Epidermal melanocyte (primary cell): Measurements from ENCODE around the gene TNS3.

ENCODE experiments used
- DNase-seq: peaks from one replicate; pipeline ENCODE4 v3.0.0; 2011; ENCODE audit warnings: low spot score; ENCODE audit not compliant: insufficient read length

Gene TNS3

DNA sequence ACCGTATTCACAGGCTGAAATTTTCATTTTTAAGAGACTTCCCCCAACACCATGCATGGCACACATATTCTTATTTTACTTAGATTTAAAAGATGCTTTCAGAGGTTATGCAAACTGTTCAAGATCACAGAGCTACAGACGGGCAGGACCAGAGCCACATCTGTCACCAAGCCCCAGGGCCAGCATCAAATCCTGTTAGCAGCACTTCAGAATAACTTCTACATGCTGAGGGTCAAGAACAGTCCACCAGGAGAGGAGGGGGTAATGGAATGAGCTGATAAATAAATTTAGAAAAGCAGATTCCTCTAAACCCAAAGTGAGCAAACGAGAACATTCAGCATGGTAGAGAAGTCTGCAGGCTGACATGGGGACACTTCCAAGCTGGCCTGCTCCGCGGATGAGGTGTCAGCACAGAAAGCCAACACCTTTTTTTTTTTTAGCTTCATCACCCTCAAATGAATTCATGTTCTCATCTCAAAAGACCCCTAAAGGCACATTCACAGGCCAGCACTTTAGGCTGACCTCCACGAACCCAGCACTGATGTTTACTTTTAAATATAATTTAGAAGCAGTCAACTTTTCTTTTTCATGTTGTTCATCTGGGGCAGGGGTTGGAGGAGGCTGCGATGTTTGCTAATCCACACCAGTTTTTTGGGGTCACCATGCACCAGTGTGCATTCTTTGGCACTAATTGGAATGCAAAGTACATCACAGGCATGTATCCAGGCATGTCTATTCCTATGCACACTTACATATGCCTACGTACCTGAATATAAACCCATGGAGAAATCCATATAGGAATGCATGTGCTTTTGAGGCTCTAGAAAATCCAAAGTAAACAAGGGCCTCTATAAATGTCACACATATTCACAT lies 249.0 kb downstream of the TNS3 start:
- DNase-seq, result no peak

DNA sequence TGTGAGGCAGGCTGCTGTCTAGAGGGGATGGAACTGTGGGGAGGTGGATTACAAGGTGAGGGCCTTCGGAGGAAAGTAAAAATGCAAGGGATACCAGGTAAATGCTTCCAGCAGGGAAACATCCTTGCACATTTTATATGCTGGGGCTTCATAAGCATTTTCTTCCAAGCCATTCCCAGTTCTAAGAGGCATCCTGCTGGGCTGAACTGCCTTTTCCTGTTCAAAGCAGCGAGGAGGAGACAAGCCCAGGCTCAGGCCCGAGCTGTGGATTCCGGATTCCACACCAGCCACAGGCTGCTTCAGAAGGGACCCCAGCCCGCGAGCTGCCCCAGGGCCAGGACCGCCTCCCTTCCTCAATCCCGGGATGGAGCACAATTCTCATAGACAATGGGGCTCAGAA lies 249.7 kb downstream of the TNS3 start:
- DNase-seq, result no peak

DNA sequence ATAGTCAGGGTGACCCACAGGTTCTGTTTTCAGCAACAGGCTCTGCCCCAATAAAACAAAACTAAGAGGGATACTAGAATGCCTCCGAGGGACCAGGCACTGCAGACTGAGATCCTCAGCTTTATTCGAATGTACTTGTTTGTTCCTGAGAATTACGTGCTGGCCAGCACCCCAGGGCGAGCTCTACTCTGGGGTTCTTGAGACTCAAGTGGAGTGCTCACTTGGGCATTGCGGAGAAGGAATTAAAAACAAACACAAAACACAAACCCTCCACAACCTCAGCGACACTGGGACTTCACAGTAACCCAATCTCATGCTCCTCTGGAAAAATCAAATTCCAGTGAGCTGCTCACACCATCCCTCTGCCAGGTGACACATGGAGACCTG lies 250.7 kb downstream of the TNS3 start:
- DNase-seq, result no peak

DNA sequence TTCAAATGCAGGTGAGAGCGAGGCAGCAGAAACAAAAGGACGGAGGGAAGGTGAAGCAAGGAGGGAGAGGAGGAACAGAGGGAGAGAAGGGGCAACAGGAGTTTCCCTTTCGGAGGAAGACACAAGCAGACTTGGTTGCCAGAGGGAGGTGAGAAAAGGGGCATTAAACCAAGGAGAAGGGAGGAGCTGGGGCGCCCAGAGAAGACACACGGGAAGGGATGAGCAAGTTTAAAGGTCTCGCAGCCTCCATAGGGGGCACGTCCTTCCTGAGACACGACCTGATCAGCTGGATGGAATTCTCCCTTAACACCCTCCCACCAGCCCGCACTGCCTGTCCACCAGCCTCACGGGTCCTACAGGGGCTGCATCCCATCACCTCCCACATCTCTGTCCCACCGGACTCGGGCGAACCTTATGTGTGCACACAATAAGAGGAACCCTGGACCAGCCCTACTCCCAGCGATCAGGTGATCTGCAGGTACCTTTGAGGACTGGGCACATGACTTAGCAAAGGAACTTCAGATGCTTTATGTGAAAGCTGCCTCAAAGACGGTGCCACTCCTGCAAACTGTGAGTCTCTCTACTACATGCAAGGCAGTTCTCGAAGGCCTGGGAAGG lies 251.2 kb downstream of the TNS3 start:
- DNase-seq, result no peak

DNA sequence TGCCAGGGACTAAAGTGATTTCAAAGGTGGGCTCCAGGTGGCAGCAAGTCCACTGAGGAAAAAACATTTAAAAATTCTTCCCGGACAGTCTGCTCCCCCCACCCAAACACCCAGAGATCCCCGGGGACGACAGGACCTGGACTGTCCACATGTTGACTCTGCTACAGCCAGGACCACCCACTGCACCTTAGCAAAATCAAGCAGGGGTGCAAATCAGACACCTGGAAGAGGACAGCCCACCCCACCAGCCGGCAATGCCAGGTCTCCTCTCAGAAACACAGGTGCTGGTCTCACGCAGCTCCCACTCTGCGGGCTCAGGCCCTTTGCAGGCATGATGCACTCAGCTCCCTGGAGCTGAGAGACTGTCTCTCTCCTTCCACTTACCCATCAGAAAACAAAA lies 251.9 kb downstream of the TNS3 start:
- no peak for DNase-seq

DNA sequence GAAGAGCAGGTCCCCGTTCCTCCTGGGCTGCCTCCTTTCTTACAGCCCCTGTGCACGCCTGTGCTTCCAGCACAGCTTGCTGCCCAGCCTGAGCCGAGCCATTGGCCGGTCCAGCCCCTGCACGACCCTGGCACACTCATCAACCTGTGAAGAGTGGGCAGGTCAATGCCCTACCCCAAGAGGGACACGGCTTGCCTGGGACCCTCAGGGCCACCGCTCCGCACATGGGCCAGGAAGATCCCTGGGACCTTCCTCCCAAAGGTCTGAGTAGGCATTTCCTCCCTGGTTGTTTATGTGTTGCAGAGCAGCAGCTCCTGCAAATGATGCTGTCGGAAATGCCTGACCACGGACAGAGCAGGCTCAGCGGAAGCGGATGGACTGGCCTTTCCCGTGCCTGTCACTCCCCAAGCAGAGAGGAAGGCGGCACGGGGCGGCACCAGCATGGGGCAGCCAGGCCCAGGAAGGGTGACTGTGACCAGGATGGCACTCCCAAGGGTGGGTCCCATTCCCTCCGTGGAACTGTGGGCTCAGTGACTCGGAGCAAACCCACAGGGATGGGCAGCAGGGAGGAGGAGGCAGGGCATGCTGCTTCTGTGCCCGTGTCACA lies 252.5 kb downstream of the TNS3 start:
- DNase-seq, result no peak

DNA sequence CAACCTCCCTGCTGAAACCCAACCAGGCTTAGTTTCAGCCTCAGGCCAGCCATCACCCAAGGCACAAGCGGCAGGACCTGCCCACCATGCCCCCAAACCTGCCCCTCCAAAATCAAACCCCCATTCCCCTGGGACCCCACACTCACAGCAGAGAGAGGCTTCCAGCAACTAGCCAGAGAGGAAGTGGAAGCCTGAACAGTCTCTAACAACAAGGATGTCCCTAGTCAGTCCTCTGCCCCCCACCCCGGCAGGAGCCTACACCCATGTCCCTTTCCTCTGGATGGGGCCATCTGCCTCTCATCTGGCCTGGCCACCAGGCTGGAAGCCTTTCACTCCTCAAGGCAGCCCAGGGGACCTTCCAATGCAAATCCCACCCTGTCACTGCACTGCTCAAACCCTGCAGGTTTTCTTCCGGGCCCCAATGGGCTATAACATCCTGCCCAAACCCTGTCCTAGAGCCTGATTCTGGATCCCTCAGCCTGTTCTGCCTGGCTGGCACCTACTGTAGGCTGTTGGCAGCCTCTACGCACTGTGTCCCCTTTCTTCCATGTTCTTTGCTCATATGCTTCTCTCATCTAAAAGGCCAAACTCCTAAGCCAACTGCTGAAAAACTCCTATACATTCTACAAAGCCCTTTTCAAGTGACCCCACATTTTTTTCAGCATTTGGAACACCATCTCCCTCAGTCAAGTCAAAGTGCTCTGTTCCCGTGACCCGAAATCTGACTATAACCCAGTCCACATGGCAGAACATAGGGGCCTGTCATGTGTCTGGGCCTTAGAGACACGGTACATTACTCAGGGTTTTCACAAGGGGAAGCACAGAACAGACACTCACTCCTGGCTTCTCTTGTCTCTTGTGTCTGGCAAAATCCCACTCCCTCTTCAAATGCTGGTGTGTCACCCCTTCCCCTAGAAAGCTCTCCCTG lies 253.3 kb downstream of the TNS3 start:
- no peak for DNase-seq

DNA sequence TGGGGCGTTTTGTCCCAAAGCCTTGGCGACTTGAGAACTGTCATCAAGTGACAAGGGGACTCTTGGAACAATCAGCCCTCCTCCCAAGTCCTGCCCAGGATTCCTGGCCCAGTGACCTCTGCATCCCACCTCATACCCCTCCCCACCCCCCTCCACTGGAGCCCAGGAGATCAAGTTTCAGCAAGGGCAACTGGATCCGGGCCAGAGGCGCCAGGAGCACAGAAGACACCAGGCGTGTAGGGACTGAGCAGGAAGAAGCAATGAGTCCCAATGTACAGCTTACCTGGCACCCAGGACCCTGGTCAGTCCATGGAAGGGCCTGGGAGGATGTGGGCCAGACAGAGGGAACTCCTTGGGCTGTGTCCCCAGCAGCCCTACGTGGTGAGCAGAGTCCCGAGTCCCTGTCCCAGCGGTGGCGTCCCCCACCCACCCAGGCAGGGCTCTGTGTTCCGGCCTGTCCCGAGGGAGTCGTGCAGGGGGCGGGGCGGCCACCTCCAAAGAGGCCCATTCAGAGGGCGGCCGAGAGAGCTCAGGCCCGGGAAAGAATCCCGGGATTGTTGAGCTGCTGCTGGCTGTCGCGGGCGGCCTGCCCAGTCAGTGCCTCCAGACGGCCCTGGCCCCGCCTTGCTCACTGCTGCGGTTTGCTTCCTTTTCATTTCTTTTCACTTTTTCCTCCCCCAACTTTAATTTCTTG lies 254.1 kb downstream of the TNS3 start:
- DNase-seq, result peak; percentile 66

DNA sequence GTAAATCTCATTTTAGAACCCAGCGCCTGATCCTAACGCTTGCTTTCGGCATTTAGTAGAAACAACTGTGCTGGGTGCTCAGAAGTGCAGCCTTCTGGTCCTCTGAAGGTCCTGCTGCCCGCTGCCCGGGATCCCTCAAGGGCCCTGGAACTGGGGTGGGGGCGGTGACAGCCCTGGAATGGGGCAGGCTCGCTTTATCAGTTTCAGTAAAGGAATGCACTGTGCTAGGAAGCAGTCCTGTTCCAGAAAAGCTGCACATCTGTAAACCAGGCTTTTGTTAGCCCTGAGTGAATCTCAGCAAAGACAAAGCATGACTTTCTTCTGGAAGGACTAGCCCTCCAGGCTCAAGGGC lies 254.6 kb downstream of the TNS3 start:
- DNase-seq, result no peak

DNA sequence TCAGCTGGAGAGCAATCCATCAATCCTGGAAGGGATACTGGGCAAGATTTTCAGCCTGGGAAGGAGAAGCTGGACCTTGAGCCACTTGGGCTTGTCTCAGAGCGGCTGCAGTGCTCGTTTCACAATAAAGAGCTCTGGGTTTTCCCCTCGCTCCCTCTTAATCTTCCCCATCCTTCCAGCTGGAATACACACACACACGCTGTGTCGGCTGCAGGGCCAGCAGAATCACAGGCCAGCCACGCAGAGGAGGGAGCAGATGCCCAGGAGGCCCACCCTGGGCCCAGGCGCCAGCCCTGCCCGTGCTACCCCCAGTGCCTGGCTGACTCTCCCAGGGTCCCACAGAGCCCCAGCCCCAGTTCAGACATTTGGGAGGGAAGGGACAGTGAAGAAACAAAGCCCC lies 255.1 kb downstream of the TNS3 start:
- no peak for DNase-seq

DNA sequence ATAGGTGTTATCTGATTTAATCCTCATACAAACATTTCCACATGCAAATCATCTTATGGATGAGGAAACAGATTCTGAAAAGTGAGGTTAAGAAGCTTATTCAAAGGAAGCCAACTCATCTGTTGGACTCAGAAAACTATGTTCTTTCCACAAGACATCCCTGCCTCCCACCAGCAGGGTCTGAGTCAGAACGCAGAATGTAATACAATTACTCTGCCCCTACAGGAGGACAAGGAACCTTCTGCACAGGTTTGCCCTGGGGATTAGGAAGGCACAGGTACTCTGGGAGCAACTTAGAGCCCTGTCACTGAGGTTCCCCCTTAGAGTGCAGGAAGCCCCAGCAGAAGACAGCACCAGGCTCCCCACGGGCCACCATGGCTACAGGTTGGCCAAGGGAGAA lies 255.7 kb downstream of the TNS3 start:
- no peak for DNase-seq

DNA sequence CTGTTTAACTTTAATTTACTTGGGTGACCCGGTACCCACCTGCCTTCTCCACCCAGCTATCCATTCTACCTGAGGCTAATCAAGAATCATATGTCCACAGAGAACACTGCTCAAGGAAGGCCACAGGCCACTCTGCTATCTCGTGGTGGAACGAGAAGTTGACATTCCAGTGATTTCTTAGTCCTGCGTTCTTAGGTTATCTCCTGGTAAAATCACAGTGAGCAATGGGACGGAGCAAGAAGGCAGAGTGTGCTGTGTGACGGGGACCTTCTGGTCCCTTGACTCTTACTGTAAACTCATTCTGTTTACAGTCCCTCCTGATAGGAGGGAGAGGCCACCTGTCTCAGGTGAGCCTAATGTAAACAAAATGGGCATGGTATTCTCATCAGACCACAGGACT lies 256.6 kb downstream of the TNS3 start:
- no peak for DNase-seq

DNA sequence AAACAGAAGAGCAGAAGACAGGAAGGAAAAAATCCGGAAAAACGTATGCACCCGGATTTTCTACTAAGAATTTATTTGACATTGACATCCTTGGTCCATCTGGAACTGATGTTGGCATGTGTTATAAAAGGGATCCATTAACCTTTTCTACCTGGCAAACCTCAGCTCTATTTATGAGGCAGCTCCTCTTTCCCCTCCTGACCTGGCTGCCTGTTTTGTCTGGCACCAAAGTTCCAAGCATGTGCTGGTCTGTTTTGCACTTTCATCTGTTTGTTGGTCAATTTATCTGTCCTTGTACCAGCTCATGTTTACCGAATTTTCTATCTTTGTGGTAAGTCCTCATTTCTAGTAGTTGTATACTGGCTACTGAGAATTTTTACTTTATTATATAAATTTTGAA lies 258.0 kb downstream of the TNS3 start:
- DNase-seq, result no peak

DNA sequence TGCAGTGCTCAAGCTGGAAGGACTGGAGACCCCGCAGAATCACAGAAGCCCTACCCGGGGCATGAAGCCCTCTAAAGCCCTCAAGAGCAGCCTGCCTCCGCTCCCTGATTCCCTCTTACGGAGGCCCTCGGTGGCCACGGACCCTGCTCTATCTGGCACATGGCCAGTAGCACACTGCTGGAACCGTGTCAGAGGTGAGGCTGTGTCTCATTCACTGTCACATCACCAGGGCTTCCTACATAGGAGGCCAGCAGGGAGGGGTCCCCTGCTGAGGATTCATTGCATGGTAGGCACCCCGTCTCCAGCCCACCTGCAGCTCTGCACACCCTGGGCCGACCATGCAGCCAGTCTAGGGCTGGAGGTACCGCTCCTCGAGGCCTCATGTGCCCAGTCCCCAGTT lies 259.2 kb downstream of the TNS3 start:
- DNase-seq, result no peak

DNA sequence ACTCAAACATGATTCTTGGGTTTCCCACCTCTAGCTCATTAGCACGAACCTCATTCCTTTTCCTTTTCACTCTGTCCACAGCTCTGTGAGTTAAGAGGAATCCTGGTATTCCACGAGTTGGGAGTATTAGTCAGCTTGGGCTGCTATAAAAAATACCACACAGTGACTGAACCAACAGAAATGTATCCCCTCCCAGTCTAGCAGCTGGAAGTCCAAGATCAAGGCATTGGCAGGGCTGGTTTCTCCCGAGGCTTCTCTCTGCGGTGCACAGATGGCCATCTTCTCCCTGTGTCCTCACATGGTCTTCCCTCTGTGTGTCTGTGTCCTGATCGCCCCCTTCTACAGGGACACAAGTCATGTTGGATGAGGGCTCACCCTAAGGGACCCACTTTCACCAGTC lies 261.6 kb downstream of the TNS3 start:
- no peak for DNase-seq

DNA sequence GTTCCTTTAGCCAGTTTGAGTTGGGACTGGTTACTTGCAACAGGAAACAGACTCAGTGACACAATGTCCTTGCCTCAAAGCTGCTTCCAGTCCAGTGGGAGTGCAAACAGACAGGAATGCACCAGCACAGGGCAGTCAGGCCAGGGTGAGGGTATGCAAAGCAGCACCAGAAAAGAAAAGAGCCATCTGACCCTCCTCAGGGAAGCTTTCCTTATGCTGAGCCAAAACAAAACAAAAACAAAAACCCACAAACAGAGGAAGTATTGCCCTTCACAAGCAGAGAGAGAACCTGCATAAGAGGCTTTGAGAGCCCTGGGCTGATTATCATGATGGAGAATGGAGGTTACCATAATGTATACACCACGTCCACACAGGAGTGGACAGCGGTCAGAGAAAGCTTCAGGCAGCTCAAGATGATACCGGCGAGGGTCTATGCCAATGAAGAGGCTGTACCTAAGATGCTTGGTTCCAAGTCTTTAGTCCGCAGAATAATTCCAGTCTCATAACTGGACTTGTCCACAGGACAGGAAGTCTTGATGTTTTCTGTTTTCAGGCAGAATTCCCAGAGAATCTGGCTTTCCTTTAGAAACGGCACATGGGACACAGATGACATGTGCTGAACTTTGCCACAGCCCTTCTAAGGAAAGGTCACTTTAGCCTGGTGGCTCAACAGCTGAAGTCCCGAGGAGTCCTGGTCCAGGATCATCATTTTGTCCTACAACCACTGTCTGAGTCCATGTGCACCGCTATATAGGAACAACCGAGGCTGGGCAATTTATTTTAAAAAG lies 263.3 kb downstream of the TNS3 start:
- DNase-seq, result no peak

DNA sequence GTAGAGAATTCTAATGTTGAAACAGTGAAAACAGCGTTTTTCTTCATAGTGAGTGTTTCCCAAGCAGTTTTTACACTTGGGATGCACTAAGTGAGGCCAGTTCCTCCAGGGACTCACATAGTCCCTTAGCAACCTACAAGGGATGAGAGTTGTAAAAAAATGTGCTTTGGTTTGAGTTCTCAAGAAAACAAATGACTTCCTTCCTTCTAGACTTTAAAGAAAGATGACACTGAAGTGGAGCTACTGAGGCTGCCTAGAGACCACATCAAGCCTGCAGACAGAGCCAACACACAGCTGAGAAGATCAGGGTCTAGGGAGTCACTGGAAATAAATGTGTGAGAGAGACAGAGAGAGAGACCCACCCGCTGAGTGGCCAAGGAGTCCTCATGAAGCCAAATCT lies 264.4 kb downstream of the TNS3 start:
- DNase-seq, result no peak

DNA sequence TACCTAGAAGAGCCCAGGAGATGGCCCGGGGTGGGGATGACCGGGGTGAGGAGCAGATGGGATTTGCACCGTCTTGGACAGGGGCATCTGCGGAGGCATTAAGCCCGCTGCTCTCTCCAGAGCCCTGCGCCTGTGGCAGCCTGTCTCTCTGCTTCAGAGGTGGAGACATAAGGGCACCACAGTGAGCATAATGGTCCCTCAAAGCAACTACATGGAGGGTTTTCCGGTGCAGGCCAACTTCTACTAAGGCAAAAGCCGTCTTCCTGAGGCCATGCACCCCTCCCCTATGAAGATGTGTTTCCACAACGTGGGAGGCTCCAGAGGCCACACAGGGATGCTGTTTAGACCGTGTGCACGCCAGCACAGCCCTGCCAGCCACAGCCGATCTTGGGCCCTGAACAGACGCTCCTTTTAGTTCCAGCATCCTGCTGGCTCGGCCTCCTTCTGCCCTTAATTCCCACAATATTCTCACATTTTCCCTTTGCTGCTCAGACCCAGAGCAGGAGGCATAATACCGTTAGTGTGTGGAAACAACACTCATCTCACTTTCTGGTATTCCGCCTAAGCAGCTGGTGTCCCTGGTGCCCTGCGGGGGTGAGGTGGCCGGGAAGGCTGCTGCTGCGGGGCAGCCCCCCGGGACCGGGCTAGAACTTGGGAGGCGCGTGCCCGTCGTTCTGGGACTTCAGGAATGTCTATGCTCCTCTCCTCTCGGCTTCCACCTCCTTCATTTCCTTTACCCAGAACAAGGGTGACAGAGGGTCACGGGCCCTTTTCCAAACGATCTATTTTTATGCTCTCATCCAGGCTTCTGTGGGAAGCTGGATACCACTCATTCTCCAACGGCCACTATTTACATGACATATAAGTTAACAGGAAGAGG lies 266.9 kb downstream of the TNS3 start:
- DNase-seq, result no peak

DNA sequence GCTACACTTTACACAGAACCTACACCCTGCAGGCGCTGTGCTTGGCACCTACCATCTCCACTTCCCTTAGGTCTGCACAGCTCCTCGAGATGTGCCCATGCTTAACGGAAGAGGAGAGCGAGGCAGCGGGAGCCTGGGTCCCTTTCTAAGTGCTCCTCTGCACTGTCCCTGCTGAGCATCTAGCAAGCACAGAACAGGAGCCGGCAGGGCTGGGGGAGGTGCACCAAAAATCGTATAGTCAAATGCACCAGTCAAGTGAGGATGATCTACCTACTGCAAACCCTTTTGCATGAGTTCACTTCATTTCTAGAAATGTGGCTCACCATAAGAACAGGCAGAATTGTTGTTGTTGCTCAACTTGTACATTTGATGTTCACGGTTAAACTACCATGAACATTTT lies 267.7 kb downstream of the TNS3 start:
- DNase-seq, result no peak
